Activated CD4-positive, CD25-positive, alpha-beta regulatory T cell treated with anti-CD3 and anti-CD28 coated beads, Interleukin-2, amount 50 U/mL, for 72 hours (primary cell): Measurements from ENCODE around the gene KCNA2.
A peak's percentile ranks its signal among the peaks of the same experiment; 100 is the strongest.

Experiments used
- DNase-seq: peaks from one replicate; pipeline ENCODE4 v3.0.0; 2021

The KCNA2 gene

DNA sequence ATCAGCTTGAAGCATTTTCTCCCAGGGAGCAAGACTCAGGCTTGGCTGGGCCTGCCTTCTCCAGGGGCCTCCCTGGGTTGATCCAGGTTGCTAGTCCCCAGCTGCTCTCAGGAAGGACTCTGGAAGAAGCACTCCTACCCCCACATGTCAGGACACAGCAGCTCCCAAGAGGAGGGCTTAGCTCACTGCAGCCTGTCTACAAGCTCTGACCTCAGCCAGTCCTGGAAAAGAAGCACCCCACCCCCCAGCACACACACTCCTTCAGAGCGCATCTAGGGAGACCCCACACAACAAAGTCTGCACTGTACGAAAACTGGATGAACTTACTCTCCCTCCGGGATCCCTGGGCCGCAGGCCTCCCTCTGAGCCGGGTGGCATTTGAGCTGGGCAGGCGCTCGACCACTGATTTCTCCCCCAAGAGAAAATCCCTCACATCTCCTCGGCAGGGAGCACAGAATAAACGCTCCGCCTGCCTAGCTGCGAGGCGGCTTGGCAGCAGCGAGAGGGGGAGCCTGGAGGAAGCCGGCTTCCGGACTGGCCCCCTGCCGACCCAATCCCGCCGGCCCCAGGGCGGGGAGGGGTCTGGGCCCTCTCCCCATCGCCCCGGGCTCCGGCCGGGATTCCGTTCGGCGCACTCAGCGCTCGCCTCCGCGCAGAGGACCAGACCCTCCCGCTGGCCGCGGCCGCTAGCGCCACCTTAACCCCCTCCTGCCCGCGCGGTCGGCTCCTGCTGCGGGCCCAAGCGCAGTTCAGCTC, at the start of gene KCNA2:
TSS of gene KCNA2 (minus strand) at position 458 of the 756 bp plus-strand sequence. CDS start 1,576 bp downstream, outside the sequence.
- DNase-seq: no peak

DNA sequence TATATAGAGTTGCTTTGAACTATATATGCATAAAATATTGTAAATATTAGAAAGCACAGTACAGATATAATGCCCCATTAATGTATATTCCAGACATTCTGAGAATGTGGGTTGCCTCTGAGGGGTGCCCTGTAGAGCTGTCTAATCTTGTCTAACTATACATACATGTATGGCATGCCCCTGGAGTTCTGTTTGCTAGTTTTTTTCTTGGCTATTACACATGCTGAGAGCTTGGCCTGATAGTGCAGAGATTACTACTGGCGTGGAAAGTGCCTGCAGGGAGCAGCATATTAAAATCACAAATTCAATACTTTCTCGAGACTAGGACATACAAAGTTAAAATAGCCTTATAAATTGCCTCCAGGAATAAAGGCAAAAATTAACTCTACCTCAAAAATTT, 44.5 kb upstream of the KCNA2 start:
- DNase-seq: no peak

DNA sequence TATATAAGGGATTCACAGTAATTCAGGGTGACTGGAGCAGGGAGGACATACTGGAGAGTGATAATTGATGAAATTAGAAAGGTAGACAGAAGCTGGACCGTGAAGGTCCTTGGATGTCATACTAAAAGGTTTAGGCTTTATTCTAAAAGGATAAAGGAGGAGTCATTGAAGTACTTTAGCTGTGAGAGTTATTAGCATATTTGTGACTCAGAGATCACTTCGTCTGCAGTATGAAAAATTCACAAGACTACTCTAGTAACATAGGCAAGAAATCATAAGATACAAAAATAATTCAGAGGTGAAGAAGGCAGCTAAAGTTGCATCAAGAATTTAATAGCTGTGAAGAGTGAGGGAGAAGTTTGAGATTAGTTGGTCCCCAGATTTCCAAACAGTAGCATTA, 42.3 kb upstream of the KCNA2 start:
- DNase-seq: no peak

DNA sequence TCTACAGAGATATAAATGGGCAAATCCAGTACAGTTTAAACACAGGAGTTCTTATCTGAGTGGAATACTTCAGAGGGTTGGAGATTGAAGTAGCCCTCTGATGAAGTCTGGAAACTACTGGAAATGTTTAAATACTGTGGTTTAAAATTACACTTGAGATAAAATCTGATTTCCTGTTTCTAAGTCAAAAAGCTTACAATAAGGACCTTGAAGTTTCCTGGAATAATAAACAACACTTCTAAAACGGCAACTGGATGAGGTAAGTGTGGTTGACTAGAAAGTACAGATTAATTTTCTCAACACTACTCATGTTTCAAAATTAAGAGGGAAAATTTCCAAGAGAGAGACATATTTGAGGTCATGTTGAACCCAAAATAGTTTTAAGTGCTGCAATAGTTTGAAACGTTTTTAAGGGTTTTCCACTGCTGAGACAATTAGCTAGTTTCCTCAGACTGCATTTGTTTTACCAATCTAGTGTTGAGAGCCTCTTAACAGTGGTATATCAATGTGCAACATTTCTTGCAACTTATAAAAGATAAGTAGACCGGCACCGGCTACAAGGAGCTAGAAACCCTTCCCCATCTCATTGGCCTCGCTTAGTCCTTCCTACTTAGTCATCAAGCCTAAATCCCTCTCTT, 41.2 kb upstream of the KCNA2 start:
- no peak for DNase-seq

DNA sequence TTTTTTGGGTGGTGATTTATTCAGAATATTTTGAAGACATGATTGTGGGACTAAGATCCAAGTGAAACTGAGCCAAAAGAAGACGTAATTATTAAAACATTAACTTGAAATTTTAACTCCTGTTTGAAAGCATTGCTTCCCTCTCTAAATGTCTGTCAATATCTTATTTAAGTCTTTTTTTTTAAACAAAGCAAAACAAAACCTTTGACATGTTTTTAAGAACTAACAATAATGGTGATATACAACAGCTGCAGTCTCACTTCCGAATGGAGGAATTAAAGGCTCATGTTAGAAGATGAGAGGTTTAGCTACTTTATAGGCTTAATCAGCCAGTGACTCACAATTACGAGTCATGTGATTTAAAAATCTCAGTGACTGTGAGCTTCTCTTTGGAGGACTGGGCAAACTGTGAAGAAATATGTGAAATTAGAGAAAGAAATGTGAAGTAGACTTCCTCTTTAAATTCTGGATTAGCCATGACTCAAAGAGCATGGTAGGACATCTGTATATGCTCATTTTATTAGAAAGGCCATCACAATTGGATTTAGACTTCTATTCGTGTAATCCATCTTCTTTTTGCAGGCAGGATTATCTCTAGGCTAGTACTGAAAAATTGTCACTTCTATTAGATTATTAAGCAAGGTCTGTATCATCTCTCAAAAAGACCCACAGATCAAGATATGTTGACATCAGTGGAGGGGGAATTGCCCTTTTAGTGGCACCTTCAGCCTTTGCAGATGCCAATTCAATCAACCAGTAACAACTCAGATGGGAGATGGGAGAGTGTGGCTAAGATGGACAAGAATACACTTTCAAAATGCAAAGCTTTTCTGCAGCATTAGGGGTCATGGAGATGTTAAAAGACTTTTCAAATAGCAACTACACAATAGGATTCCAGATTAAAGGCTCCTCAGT, 39.9 kb upstream of the KCNA2 start:
- no peak for DNase-seq

DNA sequence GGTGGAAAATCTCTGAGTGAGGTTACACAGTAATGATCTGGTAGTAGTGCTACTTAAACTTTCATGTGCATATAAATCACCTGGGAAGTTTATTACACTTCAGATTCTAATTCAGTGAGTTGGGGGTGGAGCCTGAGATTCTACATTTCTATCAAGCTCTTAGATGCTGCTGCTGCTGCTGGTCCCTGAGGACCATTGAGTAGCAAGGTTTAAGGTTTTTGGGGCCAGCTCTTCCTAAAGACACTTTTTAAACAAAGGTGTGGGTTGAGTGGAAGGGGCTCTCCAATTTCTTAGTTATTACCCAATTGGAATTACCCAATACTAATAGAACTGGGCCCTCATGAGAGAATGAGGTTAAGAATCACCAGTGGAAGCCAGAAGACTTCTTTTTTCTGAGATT, 39.1 kb upstream of the KCNA2 start:
- no peak for DNase-seq

DNA sequence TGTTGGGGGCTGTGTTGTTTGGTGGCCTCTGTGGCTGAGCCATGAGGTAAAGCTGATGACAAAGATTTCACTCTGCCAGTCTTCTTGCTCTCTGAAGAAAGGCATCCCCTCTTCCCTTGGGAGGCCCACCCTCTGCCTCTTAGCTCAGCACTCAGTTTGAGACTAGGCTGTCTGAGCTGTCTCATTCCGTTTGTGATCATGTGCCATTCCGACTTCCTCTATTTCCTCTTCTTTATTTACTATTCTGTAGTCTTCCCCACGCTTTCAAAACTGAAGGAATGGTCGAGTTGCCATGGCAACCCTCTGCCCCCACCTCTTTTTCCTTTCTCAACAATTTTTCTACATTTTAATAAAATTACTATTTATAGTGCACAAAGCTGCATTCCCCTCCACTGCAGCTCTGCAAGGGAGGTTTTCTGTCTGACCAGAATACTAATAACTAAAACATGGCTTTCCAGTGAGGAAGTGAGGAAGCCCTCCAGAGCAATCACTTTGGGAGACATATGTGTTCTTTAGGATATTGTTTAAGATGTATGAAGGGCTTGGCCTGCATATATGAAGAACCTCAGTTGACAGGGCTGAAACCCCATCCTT, 37.8 kb upstream of the KCNA2 start:
- no peak for DNase-seq

DNA sequence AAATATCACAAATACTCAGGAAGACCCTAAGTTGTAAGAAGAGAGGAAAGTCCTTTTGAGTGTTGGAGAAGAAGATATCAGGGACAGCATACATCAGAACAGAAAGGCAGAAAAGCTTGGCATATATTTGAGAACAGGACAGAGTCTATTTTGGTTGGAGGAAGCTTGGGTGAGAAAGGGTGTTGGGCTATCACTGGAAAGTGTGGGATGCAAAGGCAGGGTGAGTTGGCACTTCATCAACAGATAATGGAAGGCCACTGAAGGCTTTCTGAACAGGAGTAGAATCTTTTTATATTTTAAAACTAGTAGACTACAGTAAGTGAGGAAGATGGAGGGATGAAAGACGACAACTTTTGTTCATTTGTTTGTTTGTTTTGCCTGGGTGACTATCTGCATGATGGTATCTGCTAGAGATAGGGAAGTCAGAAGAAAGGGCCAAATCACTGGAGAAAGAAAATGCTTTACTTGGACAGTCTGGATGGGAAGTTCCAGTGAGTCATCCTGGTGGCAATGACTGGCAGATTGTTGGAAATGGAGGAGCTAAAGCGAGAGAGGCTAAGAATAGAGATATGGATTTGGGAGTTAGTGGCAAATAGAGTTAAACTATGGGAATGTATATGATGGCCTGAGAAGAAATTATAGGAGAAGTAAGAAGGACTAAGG, 33.7 kb upstream of the KCNA2 start:
- no peak for DNase-seq

DNA sequence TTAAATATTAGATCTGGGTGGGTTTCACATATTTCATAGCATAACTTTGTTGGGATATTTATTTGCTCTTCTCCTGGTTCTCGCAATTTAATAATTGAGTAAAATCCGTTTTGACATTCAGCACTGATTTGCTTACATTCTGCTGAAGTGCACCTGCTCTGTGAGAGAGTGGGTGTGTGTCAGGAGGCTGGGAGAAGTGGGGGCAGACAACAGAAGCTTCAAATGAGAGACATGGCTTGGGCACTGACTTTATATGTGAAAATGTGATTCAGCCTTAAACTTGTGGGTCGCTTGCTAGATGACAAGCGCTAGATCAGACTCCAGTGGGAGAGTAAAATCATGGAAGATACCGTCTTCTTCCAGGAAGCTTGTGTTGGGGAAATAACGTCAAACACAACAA, 32.4 kb upstream of the KCNA2 start:
- DNase-seq: no peak

DNA sequence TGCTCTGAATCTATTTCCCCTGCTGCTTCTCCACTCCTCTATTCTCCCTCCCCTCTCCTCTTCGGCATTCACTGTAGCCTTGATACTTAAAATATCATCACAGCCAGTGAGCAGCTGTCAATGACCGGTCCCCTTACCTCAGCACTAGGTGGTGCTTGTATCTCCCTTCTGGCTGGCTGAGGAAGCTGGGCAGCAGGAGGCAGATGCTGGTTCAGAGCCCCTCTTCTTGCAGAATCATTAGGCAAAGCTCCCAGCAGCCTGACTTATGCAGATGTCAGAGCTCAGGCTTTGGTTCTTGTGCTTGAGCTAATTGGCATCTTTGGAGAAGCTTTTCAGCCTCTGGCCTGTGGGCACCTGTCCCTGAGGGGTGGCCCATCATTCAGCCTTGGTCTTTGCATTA, 31.9 kb upstream of the KCNA2 start:
- DNase-seq: no peak

DNA sequence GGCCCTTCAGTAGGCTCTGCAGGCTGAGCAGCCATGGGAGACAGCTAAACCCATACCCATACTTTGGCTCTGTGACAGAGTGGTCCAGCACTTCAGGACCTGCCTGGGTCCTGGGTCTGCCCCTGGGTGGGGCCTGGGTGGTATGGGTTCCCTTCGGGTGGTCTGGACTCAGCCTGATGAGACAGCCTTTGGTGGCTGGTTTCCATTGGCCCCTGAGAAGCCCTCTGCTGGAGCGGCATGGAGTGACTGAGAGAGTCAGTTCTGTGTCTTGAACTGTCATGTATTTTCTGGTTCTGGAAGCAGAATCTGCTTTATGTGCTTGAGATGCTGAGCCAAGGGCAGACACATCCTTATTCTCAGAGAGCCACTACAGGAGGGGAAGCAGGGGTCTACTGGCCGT, 31.3 kb upstream of the KCNA2 start:
- DNase-seq: no peak

DNA sequence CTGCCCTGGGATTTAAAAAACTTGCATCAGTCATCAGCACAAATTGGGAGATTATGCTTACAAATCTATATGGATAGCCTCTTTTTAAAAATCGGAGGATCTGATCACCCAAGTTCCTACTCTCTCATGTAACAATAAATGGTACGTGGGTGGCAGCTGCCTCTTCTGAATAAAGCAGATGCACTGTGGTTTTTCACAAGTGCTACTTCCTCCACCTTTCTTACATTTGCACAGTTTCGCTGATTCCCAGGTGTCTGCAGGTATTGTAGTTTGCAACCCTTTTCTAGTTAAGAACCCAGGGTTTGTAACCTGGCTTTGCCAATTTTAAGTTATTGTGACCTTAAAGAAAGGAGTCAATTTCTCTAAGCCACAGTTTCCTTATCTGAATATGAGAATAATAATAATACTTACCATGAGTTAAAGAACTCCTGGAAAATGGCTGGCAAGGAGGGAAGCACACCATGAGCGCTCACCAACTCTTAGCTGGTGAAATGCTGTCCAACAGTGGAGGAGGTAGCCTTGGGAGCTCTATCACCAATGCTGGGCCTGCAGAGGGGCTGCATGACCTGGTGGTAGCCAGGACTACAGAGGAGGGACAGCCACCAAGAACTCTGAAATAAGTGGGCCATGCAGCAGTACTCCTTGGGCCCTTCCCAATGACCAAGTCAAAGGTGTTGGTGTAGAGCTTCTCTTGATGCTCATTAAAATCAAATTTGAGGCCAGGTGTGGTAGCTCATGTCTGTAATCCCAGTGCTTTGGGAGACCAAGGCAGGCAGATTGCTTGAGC, 30.2 kb upstream of the KCNA2 start:
- DNase-seq: no peak

DNA sequence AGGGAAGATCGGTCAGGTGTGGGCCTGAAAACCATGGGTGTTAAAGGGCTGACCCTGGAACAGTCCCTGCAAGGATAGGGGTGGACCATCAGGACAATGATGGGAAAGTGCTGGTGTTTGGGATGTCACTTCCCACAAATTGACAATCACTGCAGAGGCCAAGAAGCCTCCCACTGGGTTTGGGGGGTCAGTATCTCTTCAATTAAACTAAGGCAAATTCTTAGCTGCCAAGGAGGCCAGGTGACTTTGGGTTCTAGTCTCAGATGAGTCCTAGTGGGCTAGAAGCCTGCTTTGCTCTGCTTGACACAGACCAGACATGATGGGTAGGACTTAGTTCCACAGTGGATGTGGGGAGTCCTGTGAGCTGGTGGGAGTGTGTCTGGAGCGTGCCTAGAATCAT, 29.3 kb upstream of the KCNA2 start:
- DNase-seq: no peak

DNA sequence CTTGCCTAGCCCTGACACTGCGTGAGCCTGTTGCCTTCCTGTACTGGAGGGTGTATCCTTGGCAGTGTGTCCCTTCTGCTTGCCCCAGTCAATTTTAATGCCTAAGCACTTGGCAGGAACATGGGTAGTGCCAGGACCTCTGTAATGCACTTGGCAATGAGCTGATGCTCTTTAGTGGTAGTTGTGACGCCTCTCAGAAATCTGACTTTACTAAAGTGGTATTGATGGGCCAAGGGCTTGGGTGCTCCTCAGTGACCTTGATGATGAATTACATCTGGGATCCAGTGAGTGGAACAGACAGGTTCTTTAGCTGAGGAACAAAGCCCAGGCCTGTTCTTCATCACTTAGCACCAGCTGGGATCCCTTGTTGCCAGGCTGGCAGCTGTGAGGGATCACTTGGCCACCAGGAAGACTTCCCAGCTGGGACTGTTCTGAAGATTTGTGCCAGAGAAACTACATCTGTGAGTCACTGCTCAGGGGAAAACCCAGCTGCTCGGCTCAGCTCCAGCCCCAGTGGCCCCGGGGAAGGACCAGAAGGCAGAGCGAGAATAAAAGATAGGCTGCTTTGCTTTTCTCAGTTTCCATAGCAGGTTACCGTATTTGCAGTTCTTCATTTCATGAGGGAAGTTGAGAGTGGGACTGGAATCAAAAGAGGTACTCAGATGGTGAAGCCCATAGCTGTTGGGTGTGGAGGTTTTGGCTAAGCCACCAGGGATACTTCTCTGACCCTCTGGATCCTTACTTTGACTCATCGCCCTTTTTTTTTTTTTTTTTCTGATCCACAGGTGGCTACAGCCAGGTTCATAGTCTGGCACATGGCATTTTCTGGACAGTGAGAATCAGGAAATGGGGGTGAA, 28.5 kb upstream of the KCNA2 start:
- DNase-seq: peak; percentile 66

DNA sequence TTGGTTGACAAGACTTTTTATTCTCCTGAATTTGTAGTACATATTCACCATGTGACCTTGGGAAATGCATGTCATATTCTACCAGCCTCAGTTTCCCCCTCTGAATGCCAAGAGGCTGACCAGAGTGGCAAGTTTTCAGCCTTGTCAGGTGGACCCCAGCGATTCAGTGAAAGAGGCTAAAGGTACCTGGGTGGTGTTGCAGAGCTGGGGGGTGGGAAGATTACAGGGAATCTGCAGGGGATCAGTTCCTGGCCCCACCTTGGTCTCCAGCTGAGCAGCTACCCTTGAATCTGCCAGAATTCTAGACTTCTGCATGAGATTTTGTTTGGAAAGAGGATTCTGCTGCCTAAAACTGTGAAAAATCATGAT, 27.9 kb upstream of the KCNA2 start:
- DNase-seq: no peak

DNA sequence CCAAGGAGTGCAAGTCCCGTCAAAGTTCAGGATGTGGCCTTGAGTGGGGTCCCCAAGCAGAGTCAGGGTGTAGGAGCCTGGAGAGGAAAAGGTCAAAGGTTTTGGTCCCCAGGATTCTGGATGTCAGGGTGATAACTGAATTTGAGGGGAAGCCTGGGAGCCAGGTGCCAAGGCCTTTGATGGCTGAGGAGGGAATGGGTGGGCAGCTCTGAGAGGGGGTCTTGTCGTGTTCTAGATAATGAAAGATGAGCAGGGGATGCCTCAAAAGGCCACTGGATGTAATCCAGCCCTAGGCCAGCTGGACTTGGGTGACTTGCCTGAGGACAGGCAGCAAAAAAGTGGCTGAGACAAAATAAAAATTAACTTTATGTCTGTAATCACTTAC, 27.5 kb upstream of the KCNA2 start:
- DNase-seq: no peak

DNA sequence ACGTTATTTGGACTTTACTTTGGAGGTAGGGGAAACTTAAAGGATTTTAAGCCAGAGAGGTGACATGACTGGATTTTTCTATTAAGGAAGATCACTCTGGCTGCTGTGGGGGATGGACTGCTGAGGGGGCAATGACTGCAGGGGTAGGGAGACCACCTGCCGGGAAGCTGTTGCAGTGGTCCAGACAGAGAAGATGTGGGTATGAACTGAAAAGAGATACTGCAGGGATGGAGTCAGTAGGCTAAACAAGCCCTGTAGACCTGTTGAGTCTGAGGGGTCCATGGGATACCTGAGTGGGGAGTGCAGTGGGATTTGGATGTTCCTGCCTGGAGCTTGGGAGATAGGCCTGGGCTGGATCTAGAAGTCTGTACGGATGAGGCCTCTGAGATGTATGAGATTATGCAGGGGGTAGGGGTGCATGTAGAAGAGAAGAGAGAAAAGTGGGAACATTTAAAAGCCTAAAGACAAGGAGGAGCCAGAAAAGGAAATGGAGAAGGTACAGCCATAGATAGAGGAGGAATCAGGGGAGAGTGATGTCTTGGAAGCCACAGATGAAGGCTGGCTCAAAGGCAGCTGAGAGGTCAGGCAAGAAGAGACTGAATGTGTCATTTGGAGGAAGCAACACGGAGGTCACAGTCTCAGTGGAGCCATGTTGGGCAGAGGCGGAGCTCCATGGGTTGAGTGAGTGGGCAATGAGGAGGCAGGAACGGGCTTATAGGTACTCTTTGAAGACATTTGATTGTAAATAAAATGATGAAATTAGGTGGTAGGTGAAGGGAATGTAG, 25.9 kb upstream of the KCNA2 start:
- no peak for DNase-seq

DNA sequence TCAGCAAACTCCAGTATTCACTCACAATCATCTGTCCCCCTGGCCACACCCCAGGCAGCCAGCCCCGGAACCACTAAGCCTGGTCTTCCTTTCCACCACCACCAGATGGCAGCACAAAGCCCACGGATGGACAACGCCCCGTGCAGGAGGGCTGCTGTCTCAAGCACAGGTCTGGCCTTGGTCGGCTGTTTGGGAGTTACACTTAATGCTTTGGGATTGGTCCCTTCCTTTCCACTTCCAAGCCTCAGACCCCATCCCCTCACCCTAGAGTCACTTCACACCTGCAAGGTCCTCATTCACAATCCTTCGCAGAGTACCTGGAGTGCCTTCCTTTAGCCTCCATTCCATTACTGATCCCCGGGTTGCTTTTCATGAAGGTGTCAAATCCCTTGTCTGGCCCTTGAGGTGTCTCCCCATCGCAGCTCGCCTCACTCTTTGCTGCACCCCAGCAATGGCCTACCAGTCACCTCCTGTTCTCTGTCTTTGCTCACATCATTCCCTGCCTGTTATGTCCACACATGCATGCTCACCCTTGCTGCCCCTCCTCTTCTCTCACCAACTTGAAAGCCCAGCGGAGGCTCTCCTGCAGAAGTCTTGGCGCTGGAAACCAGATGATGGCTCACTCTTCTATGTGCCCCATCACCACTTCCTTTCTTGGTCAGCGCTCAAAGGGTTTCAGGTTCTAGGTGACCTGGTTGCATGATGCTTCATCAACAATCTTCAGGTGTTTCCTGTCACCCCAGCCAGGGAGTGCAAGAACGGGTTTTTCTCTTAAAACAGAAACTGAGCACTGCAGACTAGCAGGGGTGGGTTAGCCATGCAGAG, 24.9 kb upstream of the KCNA2 start:
- peak; percentile 88 for DNase-seq
